Measurements from ENCODE around the gene FEM1C. TPM values are rescaled to one million over a fixed set of nuclear protein-coding genes. Genes with fewer than 3 reads are reported as not detected.

FEM1C gene
- total and polyA plus RNA-seq, 9 of the 15 experiments (the other 6 are each of a cell fraction or from before 2014, with no cell fraction given), result 1.4 to 9.3 (median 4.3) TPM

DNA sequence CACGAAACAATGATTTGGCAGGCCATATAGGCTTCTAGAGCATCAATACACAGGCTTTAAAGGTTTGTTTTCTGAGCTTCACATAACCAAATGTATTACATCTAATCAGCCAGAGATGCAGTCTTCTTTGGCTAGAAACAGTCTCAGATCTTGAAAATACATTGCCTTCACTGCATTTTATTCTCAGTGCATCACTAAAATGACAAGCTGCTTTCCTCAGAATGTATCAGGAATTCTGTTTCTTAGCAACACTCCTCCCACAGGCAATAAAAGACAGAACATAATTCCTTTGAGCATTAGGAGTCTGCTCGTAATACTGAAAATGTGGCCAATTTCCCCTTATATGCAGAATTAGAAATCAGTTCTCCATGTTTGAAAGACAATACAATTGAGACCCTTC, 36.9 kb downstream of the FEM1C start:
- H3K4me2 ChIP-seq (ENCODE audit: insufficient read depth, low read length), result no peak overlapping the region
- in situ Hi-C loops (cut with MboI) (no loop called here), intact Hi-C loops (cut with micrococcal nuclease) (no loop called here)
- H3K4me1 ChIP-seq (replicated peaks in 1 of 2; ENCODE audit: control insufficient read depth in 2 of 2, insufficient read depth in 2 of 2, low read length in 2 of 2), result no peaks in the 10 kb centered on the region
- no peaks in the 10 kb centered on the region for H3K9me3 ChIP-seq (replicated peaks; ENCODE audit: control insufficient read depth, insufficient read depth, low read depth, low read length)
- ChIA-PET CTCF (ENCODE audit: low intra/inter-chr PET ratio) (no interaction called here), POLR2A (interaction anchor here (0.7 to 1.4 kb wide), 3 partner anchors 9 to 84 kb away, joined by 3 read pairs; no protein-coding TSS in a partner anchor)
- H3K27ac ChIP-seq (ENCODE audit: extremely low read depth, low read depth, low read length), result no peak overlapping the region
- H2AFZ ChIP-seq (ENCODE audit: low read depth, low read length), result no peak overlapping the region
- no peaks in the 10 kb centered on the region for H4K20me1 ChIP-seq (replicated peaks; ENCODE audit: control insufficient read depth, insufficient read depth, low read length)
- no TSS peak for BruUV-seq (replicated peaks)
- FAIRE-seq (no peak), DNase-seq (ENCODE audit: extremely low read depth in 1 of 4, low spot score in 3 of 4) (no peak), ATAC-seq (no peak)
- WGBS (ENCODE audit: insufficient coverage, low coverage, missing lambda C conversion rate), result 4% methylated on average over 2 of the region's 2 CpGs
- no peaks in the 10 kb centered on the region for H3K36me3 ChIP-seq (ENCODE audit: control insufficient read depth, insufficient read depth, low read length)
- H3K27me3 ChIP-seq (ENCODE audit: control insufficient read depth in 2 of 2, insufficient read depth in 2 of 2, low read length in 2 of 2), result peaks cover 3 to 8% of the 10 kb centered on the region in 2 experiments; a peak in 4 of 5 replicates
- no peak overlapping the region for H3K9ac ChIP-seq (ENCODE audit: insufficient read depth in 1 of 2, low read depth in 2 of 2, low read length in 2 of 2)
- no peaks in the 10 kb centered on the region for H3K9me1 ChIP-seq (ENCODE audit: control insufficient read depth, insufficient read depth, low read length)
- no peak for TF ChIP-seq HOXB6 (CRISPR knock-in tag; IDR thresholded peaks at IDR 0.05; ENCODE audit: borderline replicate concordance)
- no peak for TF ChIP-seq MCM3 (IDR thresholded peaks at IDR 0.05)
- no peak for TF ChIP-seq ZNF165 (CRISPR knock-in tag; IDR thresholded peaks at IDR 0.05; ENCODE audit: borderline replicate concordance)
- no peak for TF ChIP-seq KAT7 (CRISPR knock-in tag; IDR thresholded peaks at IDR 0.05; ENCODE audit: borderline replicate concordance)
- no peak for TF ChIP-seq BHLHE40 (IDR thresholded peaks at IDR 0.05; ENCODE audit: low read length)
- no peak for TF ChIP-seq KLF16 (IDR thresholded peaks at IDR 0.05)
- no peak for TF ChIP-seq SMARCE1 (IDR thresholded peaks at IDR 0.05)
- TF ChIP-seq HDAC2 (IDR thresholded peaks at IDR 0.05), result no peak
- TF ChIP-seq, protein P1, sequence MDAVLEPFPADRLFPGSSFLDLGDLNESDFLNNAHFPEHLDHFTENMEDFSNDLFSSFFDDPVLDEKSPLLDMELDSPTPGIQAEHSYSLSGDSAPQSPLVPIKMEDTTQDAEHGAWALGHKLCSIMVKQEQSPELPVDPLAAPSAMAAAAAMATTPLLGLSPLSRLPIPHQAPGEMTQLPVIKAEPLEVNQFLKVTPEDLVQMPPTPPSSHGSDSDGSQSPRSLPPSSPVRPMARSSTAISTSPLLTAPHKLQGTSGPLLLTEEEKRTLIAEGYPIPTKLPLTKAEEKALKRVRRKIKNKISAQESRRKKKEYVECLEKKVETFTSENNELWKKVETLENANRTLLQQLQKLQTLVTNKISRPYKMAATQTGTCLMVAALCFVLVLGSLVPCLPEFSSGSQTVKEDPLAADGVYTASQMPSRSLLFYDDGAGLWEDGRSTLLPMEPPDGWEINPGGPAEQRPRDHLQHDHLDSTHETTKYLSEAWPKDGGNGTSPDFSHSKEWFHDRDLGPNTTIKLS (IDR thresholded peaks at IDR 0.05; ENCODE audit: borderline replicate concordance, low read depth), result no peak
- no peak for TF ChIP-seq PCBP1 (IDR thresholded peaks at IDR 0.05; ENCODE audit: low read depth, low read length, poor library complexity, severe bottlenecking)
- no peak for TF ChIP-seq NFATC3 (IDR thresholded peaks at IDR 0.05)
- H3K4me3 ChIP-seq, result no peak overlapping the region
- H3K79me2 ChIP-seq (ENCODE audit: control insufficient read depth, insufficient read depth, low read length), result no peaks in the 10 kb centered on the region
